ENCODE data around the gene RRAD.
"Not testable (repeated sequence)": the region's sequence is repeated elsewhere in the genome, so short reads cannot be mapped to it uniquely, and the experiment has no call there.

RRAD gene, protein sequence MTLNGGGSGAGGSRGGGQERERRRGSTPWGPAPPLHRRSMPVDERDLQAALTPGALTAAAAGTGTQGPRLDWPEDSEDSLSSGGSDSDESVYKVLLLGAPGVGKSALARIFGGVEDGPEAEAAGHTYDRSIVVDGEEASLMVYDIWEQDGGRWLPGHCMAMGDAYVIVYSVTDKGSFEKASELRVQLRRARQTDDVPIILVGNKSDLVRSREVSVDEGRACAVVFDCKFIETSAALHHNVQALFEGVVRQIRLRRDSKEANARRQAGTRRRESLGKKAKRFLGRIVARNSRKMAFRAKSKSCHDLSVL

DNA sequence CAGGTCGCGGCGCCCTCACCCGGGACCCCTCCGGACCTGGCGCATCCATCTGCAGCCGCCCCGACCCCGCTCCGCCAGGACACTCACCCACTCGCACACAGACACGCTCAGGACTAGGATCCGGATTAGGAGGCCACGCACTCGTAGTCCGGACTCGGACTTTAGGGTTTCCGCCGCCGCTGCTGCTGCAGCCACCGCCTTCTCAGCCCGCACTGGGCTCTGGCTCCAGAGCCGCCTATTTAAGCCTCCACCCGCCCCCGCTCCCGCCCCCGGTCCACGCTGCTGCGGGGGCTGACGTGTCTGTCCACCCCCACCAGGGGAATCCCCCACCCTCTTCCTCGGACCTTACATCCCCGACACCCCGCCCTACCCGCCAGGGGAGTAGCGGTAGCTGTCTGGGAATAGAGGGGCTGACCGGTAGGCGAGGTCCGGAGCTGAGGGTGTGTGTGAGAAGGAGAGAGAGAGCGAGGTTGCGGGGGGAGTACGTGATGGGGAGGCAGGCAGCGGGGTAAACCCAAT is at the start of gene RRAD:
TSS of gene RRAD (minus strand) at position 214 of the 519 bp plus-strand sequence. CDS start 356 bp downstream, outside the sequence.
- in situ Hi-C loops (cut with MboI; ENCODE audit: low pct_unique_long_range_greater_than_20kb, low sequenced_read_pairs, unreplicated experiment), result no loop called here
- TF ChIP-seq, protein P1, sequence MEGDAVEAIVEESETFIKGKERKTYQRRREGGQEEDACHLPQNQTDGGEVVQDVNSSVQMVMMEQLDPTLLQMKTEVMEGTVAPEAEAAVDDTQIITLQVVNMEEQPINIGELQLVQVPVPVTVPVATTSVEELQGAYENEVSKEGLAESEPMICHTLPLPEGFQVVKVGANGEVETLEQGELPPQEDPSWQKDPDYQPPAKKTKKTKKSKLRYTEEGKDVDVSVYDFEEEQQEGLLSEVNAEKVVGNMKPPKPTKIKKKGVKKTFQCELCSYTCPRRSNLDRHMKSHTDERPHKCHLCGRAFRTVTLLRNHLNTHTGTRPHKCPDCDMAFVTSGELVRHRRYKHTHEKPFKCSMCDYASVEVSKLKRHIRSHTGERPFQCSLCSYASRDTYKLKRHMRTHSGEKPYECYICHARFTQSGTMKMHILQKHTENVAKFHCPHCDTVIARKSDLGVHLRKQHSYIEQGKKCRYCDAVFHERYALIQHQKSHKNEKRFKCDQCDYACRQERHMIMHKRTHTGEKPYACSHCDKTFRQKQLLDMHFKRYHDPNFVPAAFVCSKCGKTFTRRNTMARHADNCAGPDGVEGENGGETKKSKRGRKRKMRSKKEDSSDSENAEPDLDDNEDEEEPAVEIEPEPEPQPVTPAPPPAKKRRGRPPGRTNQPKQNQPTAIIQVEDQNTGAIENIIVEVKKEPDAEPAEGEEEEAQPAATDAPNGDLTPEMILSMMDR (IDR thresholded peaks at IDR 0.05; ENCODE audit: extremely low read depth, insufficient read depth, missing control alignments), result no peak
- peak; percentile 63 for DNase-seq (ENCODE audit: low spot score)

DNA sequence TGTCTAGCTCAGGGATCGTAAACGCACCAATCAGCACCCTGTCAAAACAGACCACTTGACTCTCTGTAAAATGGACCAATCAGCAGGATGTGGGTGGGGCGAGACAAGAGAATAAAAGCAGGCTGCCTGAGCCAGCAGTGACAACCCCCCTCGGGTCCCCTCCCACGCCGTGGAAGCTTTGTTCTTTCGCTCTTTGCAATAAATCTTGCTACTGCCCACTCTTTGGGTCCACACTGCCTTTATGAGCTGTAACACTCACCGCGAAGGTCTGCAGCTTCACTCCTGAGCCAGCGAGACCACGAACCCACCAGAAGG is 49.6 kb upstream of the RRAD start:
- in situ Hi-C loops (cut with MboI; ENCODE audit: low pct_unique_long_range_greater_than_20kb, low sequenced_read_pairs, unreplicated experiment); DNase-seq (ENCODE audit: low spot score): not testable (repeated sequence)

DNA sequence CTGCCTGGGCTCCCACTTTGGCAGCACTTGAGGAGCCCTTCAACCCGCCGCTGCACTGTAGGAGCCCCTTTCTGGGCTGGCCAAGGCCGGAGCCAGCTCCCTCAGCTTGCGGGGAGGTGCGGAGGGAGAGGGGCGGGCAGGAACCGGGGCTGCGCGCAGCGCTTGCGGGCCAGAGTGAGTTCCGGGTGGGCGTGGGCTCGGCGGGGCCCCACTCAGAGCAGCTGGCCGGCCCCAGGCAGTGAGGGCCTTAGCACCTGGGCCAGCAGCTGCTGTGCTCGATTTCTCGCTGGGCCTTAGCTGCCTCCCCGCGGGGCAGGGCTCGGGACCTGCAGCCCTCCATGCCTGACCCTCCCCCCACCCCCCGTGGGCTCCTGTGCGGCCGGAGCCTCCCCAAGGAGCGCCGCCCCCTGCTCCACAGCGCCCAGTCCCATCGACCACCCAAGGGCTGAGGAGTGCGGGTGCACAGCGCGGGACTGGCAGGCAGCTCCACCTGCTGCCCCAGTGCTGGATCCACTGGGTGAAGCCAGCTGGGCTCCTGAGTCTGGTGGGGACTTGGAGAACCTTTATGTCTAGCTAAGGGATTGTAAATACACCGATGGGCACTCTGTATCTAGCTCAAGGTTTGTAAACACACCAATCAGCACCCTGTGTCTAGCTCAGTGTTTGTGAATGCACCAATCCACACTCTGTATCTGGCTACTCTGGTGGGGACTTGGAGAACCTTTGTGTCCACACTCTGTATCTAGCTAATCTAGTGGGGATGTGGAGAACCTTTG is 49.0 kb upstream of the RRAD start:
- DNase-seq (ENCODE audit: low spot score); in situ Hi-C loops (cut with MboI; ENCODE audit: low pct_unique_long_range_greater_than_20kb, low sequenced_read_pairs, unreplicated experiment): not testable (repeated sequence)

DNA sequence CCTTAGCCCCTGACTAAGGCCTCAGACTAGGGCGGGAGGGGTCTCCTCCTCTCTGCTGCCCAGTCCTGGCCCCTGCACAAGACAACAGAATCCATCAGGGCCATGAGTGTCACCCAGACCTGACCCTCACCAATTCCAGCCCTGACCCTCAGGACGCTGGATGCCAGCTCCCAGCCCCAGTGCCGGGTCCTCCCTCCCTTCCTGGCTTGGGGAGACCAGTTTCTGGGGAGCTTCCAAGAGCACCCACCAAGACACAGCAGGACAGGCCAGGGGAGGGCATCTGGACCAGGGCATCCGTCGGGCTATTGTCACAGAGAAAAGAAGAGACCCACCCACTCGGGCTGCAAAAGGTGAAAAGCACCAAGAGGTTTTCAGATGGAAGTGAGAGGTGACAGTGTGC is 48.4 kb upstream of the RRAD start:
- in situ Hi-C loops (cut with MboI; ENCODE audit: low pct_unique_long_range_greater_than_20kb, low sequenced_read_pairs, unreplicated experiment), result no loop called here
- peak; percentile 5 for DNase-seq (ENCODE audit: low spot score)

DNA sequence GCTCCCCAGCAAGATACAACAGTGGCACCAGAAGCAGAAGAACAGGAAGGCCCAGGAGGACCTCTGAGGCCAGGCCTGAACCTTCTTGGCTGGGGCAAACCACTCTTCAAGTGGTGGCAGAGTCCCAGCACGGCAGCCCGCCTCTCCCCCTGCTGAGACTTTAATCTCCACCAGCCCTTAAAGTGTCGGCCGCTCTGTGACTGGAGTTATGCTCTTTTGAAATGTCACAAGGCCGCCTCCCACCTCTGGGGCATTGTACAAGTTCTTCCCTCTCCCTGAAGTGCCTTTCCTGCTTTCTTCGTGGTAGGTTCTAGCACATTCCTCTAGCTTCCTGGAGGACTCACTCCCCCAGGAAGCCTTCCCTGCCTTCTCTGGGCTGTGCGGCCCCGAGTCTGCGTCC is 47.6 kb upstream of the RRAD start:
- TF ChIP-seq, protein P1 (IDR thresholded peaks at IDR 0.05; ENCODE audit: extremely low read depth, insufficient read depth, missing control alignments), result no peak
- in situ Hi-C loops (cut with MboI; ENCODE audit: low pct_unique_long_range_greater_than_20kb, low sequenced_read_pairs, unreplicated experiment), result no loop called here
- DNase-seq (ENCODE audit: low spot score), result peak; percentile 5

More for the DNA sequence above, 48.4 kb upstream of the RRAD start:
- TF ChIP-seq, protein P1 (IDR thresholded peaks at IDR 0.05; ENCODE audit: extremely low read depth, insufficient read depth, missing control alignments), result no peak

DNA sequence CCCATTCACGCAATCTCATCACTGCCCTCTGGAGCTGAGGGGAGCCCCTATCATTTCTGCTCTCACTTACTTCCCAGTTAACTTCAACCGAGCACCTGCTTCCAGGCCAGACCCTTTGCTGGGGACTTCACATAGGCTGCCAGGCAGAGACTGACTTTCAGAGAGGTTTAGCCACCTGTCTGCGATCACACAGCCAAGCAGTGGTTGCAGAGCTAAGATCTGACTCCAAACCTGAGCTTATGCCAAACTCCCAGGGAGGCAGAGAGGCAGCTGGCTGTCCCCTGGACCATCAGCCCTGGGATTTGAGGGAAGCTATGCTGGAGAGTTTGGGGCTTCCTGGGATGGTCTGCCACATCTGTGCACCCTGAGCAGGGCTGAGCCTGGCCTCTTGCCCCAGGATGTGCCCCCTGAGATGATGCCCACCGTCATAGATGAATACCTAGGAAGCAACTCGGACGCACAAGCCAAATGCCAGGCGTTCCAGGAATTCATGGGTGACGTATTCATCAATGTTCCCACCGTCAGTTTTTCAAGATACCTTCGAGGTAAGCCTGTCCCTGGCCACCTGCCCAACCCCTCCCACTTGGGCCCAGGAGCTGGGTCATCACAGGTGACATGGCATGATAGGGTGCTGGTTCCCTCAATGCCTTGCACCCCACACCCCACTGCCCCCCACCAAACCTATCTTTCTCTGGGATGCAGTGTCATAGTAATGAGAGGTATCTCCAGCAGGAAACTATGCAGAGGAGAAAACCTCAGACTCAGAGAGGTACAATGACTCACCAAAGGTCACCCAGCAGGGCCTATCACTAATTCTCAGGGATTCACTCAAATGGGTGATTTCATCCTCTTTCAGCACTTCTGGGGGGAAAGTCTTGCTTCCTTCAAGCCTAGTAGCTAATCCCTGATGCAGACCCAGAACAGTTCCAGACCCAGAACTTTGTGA is 45.7 kb upstream of the RRAD start:
- DNase-seq (ENCODE audit: low spot score), result peak; percentile 6
- in situ Hi-C loops (cut with MboI; ENCODE audit: low pct_unique_long_range_greater_than_20kb, low sequenced_read_pairs, unreplicated experiment), result no loop called here

DNA sequence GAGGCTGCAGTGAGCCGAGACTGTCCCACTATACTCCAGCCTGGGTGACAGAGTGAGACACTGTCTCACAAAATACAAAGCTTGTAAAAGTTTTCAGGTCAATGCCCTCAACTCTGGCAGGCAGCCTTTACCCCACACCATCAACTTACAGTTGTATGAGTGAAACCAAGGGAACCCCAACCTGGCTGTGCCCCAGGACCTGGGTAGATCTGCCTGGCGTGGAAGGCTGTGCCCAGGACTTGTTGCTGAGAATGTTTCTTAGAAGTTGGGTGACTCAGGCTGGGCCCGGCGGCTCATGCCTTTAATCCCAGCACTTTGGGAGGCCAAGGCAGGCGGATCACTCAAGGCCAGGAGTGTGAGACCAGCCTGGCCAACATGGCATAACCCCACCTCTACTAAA is 43.5 kb upstream of the RRAD start:
- TF ChIP-seq, protein P1 (IDR thresholded peaks at IDR 0.05; ENCODE audit: extremely low read depth, insufficient read depth, missing control alignments), result no peak
- in situ Hi-C loops (cut with MboI; ENCODE audit: low pct_unique_long_range_greater_than_20kb, low sequenced_read_pairs, unreplicated experiment), result no loop called here

More for the DNA sequence above, 45.7 kb upstream of the RRAD start:
- TF ChIP-seq, protein P1 (IDR thresholded peaks at IDR 0.05; ENCODE audit: extremely low read depth, insufficient read depth, missing control alignments), result no peak

More for the DNA sequence above, 43.5 kb upstream of the RRAD start:
- DNase-seq (ENCODE audit: low spot score), result no peak
